SU-DHL-6 (cell line): ENCODE measurements around the gene RPL35A.

Experiments used
- H2AFZ ChIP-seq: fragments of 200-600 bp; sonication (generic); 2 replicates; pipeline ENCODE4 v1.6.1; 2014; ENCODE audit warnings: low read depth, mild to moderate bottlenecking, moderate library complexity, mixed read lengths, antibody characterized with exemption, low read length; ENCODE audit not compliant: severe bottlenecking
- H3F3A ChIP-seq: fragments of 200-600 bp; shearing (Covaris generic); 2 replicates; pipeline ENCODE4 v1.6.0; 2016; ENCODE audit warnings: antibody characterized with exemption, mild to moderate bottlenecking; ENCODE audit not compliant: insufficient read depth
- H3K27ac ChIP-seq: fragments of 200-600 bp; sonication (generic); 2 replicates; pipeline ENCODE4 v1.5.1; 2016; ENCODE audit warnings: low read depth, mild to moderate bottlenecking, low read length, moderate library complexity, mixed read lengths
- H3K27me3 ChIP-seq: fragments of 200-600 bp; sonication (generic), shearing (Covaris generic); 2 replicates; pipeline ENCODE4 v1.6.0; 2014; ENCODE audit warnings: mild to moderate bottlenecking, low read length
- H3K36me3 ChIP-seq: fragments of 200-600 bp; sonication (generic); 2 replicates; pipeline ENCODE4 v1.6.1; 2014; ENCODE audit warnings: mild to moderate bottlenecking, low read length, mixed read lengths
- H3K4me2 ChIP-seq: fragments of 300-600, 200-600 bp; shearing (Covaris generic), sonication (generic); 2 replicates; pipeline ENCODE4 v1.6.0; 2014; ENCODE audit warnings: low read length, low read depth, mild to moderate bottlenecking; ENCODE audit not compliant: poor library complexity, severe bottlenecking
- H3K4me3 ChIP-seq: fragments of 200-600 bp; sonication (generic); 2 replicates; pipeline ENCODE4 v1.5.1; 2014; ENCODE audit warnings: antibody characterized with exemption, low read length, mild to moderate bottlenecking, mixed read lengths; ENCODE audit not compliant: insufficient read depth, poor library complexity, severe bottlenecking
- H3K79me2 ChIP-seq: fragments of 200-600 bp; sonication (generic); 2 replicates; pipeline ENCODE4 v1.6.1; 2014; ENCODE audit warnings: mild to moderate bottlenecking, low read length, moderate library complexity; ENCODE audit not compliant: insufficient read depth
- H3K9ac ChIP-seq: fragments of 200-600 bp; sonication (generic); 2 replicates; pipeline ENCODE4 v1.7.0; 2014; ENCODE audit warnings: mild to moderate bottlenecking, low read length
- H3K9me2 ChIP-seq: fragments of 200-600 bp; sonication (generic); replicated peaks from 2 replicates; pipeline ENCODE4 v1.6.1; 2014; ENCODE audit warnings: low read length; ENCODE audit not compliant: insufficient read depth
- H3K9me3 ChIP-seq: fragments of 200-600 bp; sonication (generic); 2 replicates; pipeline ENCODE4 v1.6.1; 2014; ENCODE audit warnings: low read length, mixed read lengths; ENCODE audit not compliant: insufficient read depth
- H4K20me1 ChIP-seq: fragments of 200-600 bp; sonication (generic); 2 replicates; pipeline ENCODE4 v1.6.1; 2014; ENCODE audit warnings: low read depth, mild to moderate bottlenecking, antibody characterized with exemption, low read length, moderate library complexity, mixed read lengths
- EZH2phosphoT487 ChIP-seq: fragments of 200-600 bp; sonication (generic), shearing (Covaris generic); conservative IDR thresholded peaks from 2 replicates; pipeline ENCODE4 v1.6.1; 2018; ENCODE audit warnings: mild to moderate bottlenecking, antibody characterized with exemption, low read length, moderate library complexity, mixed read lengths
- TF ChIP-seq, protein P1 (sequence below): fragments of 200-600 bp; sonication (generic); IDR thresholded peaks from one replicate; pipeline ENCODE4 v1.5.1; 2017; ENCODE audit warnings: antibody characterized with exemption, mild to moderate bottlenecking, low read length, moderate library complexity; ENCODE audit not compliant: insufficient read depth, poor library complexity, severe bottlenecking

The RPL35A gene

DNA sequence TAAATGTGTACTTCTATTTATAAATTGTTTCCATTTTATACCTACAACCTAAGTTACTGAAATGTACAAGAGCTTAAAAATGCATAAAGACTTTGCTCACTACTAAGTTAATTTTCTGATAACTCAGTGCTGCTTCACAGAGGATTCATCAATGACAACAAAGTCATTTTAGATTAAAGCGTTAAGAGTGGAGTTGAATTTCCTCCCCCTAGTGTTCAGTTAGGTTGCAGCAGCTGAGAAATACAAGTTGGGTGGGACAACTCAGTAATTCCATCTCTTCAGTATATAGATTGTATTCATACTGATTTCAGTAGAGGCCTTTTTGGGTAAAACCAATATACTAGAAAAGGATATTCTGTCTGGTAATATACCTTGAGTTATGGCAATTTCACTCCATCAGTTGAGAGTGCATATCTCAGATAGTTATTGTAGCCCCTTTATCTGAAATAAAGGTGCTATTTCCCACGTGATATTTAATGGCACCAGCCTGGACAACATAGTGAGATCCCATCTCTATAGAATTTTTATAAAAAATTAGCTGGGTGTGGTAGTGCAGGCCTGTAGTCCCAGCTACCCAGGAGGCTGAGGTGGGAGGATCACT is 6.9 kb upstream of the RPL35A start:
- no peak overlapping the region for H2AFZ ChIP-seq
- H3K27me3 ChIP-seq = no peaks in the 10 kb centered on the region
- no peaks in the 10 kb centered on the region for H3K79me2 ChIP-seq
- no peaks in the 10 kb centered on the region for H3K36me3 ChIP-seq
- no peak overlapping the region for H3K9ac ChIP-seq
- no peak for TF ChIP-seq EZH2phosphoT487
- TF ChIP-seq, protein P1, sequence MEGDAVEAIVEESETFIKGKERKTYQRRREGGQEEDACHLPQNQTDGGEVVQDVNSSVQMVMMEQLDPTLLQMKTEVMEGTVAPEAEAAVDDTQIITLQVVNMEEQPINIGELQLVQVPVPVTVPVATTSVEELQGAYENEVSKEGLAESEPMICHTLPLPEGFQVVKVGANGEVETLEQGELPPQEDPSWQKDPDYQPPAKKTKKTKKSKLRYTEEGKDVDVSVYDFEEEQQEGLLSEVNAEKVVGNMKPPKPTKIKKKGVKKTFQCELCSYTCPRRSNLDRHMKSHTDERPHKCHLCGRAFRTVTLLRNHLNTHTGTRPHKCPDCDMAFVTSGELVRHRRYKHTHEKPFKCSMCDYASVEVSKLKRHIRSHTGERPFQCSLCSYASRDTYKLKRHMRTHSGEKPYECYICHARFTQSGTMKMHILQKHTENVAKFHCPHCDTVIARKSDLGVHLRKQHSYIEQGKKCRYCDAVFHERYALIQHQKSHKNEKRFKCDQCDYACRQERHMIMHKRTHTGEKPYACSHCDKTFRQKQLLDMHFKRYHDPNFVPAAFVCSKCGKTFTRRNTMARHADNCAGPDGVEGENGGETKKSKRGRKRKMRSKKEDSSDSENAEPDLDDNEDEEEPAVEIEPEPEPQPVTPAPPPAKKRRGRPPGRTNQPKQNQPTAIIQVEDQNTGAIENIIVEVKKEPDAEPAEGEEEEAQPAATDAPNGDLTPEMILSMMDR = peak; percentile 83
- H3K27ac ChIP-seq = no peak overlapping the region
- no peak overlapping the region for H3K4me3 ChIP-seq
- no peak overlapping the region for H3K4me2 ChIP-seq
- H3K9me2 ChIP-seq = no peaks in the 10 kb centered on the region
- no peaks in the 10 kb centered on the region for H3F3A ChIP-seq
- H3K9me3 ChIP-seq = no peaks in the 10 kb centered on the region
- H4K20me1 ChIP-seq = no peaks in the 10 kb centered on the region

DNA sequence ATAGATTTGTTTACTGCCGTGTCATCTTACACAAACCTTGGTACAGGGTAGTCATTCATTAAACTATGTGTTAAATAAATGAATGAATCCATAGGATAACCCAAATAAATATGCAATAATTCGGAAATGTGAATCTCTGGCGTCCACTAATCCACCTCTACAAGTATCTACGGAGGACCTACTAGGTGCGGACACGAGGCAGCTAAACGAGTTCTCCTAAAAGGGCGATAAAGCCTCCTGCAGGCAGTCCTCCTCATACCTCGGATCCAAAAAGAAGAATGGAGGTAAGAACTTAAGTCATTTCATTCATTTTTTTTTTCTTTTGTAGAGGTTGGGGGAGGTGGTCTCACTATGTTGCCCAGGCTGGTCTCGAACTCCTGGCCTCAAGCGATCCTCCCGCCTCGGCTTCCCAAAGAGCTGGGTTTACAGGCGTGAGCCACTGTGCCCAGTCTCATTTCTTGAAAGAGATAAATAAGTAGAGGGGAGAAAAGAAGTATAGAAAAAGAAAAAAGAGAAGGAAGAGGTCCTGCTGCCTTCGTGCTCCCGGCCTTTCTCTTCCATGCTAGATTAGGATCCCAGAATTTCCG is 706 bp upstream of the RPL35A start:
- H3K4me2 ChIP-seq = peak overlapping the region; percentile 87
- TF ChIP-seq, protein P1 = no peak
- TF ChIP-seq EZH2phosphoT487 = no peak

DNA sequence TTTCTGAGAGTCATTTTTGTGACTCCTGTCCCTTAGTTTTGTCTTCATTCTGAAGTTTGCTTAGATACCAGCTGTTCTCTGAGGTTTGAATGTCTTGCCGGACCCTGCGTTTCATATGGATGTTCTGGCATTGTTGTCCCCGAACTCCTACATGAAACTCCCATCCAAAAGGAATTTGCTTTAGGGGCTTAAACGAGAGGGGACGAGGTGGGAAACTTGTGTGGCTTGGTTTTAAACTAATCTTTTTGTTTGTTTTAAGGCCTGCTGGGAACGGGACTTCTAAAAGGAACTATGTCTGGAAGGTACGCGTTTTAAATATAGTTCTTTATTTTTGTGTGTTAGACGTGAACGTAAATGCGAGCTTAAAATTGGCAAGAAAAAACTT is 679 bp downstream of the RPL35A start:
- Histone ChIP-seq H3K4me3 (peak overlapping the region; percentile 99), H3K9me3 (no peaks in the 10 kb centered on the region), H3K79me2 (peaks cover 34% of the 10 kb centered on the region), H3K27ac (peak overlapping the region; percentile 74), H3K9ac (peak overlapping the region; percentile 94), H3F3A (peaks cover 39% of the 10 kb centered on the region), H3K9me2 (no peaks in the 10 kb centered on the region), H2AFZ (peak overlapping the region; percentile 48), H3K4me2 (peak overlapping the region; percentile 87), H3K27me3 (no peaks in the 10 kb centered on the region), H3K36me3 (peaks cover 32% of the 10 kb centered on the region), H4K20me1 (peaks cover 13% of the 10 kb centered on the region; the same call in 1 of the 2 replicates)
- TF ChIP-seq, protein P1 = no peak
- TF ChIP-seq EZH2phosphoT487 = no peak

More for the DNA sequence above, 706 bp upstream of the RPL35A start:
- peaks cover 25% of the 10 kb centered on the region for H3F3A ChIP-seq
- H3K79me2 ChIP-seq = peaks cover 34% of the 10 kb centered on the region
- no peaks in the 10 kb centered on the region for H3K9me3 ChIP-seq
- H3K36me3 ChIP-seq = peaks cover 22% of the 10 kb centered on the region
- H3K4me3 ChIP-seq = peak overlapping the region; percentile 99
- H3K9me2 ChIP-seq = no peaks in the 10 kb centered on the region
- H4K20me1 ChIP-seq = peaks cover 9% of the 10 kb centered on the region; the same call in 1 of the 2 replicates
- no peak overlapping the region for H3K27ac ChIP-seq
- no peaks in the 10 kb centered on the region for H3K27me3 ChIP-seq
- peak overlapping the region; percentile 48 for H2AFZ ChIP-seq
- H3K9ac ChIP-seq = peak overlapping the region; percentile 94
